Mucosa of stomach (tissue), 1 donor: ENCODE measurements around the gene CACNG4.
"Not testable (repeated sequence)": the region's sequence is repeated elsewhere in the genome, so short reads cannot be mapped to it uniquely, and the experiment has no call there.

ENCODE experiments used
- H3K27me3 ChIP-seq: one replicate; pipeline ENCODE4 v1.7.0; 2013; ENCODE audit warnings: mild to moderate bottlenecking, low read length; ENCODE audit not compliant: control insufficient read depth, insufficient read depth
- H3K36me3 ChIP-seq: one replicate; pipeline ENCODE4 v1.7.0; 2013; ENCODE audit warnings: low read length; ENCODE audit not compliant: control insufficient read depth, insufficient read depth
- H3K4me1 ChIP-seq: one replicate; pipeline ENCODE4 v1.7.0; 2013; ENCODE audit warnings: mild to moderate bottlenecking, low read length; ENCODE audit not compliant: control insufficient read depth, insufficient read depth
- H3K4me3 ChIP-seq: one replicate; pipeline ENCODE4 v1.7.0; 2013; ENCODE audit warnings: low read length
- H3K9ac ChIP-seq: one replicate; pipeline ENCODE4 v1.7.0; 2013; ENCODE audit warnings: mild to moderate bottlenecking, low read length, moderate library complexity
- H3K9me3 ChIP-seq: one replicate; pipeline ENCODE4 v1.7.0; 2013; ENCODE audit warnings: mild to moderate bottlenecking, low read length, moderate library complexity; ENCODE audit not compliant: control insufficient read depth
- donor health status: Pancreatic carcinoma.

The CACNG4 gene

DNA sequence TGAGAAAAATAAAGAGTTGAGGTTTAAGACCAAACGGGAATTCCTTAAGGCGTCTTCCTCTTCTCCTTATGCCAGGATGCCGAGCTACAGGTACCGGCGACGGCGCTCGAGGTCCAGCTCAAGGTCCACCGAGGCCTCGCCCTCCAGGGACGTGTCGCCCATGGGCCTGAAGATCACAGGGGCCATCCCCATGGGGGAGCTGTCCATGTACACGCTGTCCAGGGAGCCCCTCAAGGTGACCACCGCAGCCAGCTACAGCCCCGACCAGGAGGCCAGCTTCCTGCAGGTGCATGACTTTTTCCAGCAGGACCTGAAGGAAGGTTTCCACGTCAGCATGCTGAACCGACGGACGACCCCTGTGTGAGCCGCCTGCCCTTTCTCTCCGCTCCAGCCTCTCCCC is 66.1 kb downstream of the CACNG4 start:
- no peak overlapping the region for H3K9ac ChIP-seq
- peaks cover 3% of the 10 kb centered on the region for H3K27me3 ChIP-seq
- H3K36me3 ChIP-seq: no peaks in the 10 kb centered on the region
- H3K4me1 ChIP-seq: peaks cover 18% of the 10 kb centered on the region
- H3K9me3 ChIP-seq: no peaks in the 10 kb centered on the region
- no peak overlapping the region for H3K4me3 ChIP-seq

DNA sequence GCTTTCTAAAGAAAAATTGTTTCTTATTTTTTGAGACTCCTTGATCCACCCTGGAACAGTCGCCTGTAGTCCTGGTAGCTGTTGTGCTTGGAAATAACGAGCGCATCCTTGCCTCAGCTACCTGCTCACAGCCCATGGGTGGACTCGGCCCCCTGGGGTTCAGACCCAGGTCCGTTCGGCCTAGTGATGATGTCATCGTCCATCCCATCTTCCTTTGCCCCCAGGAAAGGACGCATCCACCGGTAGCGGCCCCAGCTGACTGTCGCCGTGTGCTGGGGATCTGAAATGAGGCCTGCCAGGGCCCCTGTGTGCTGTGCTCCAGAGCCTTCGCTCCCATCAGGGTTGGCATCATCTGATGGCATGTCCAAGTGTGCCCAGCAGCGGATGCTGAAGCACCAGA is 67.9 kb downstream of the CACNG4 start:
- no peaks in the 10 kb centered on the region for H3K9me3 ChIP-seq
- H3K27me3 ChIP-seq: peaks cover 3% of the 10 kb centered on the region
- H3K9ac ChIP-seq: no peak overlapping the region
- H3K36me3 ChIP-seq: no peaks in the 10 kb centered on the region
- H3K4me3 ChIP-seq: no peak overlapping the region
- H3K4me1 ChIP-seq: peaks cover under 1% of the 10 kb centered on the region

DNA sequence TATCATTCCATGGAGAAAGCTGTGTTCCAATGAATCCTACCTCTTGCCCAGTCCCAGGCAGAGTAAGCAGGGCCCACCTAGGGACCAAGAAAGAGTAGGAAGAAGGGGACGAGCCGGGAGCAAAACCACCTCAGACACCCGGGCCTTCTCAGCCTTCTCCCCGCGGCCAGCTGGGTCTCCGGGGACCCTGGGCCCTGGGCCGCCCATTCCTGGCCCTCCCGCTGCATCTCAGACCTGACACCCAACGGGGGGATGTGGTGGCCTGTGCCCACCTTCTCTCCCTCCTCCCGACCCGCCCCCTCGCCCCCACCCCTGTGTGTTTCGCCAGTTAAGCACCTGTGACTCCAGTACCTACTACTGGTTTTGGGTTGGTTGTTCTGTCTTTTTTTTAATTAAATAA is 68.5 kb downstream of the CACNG4 start:
- no peak overlapping the region for H3K4me3 ChIP-seq
- H3K9ac ChIP-seq: no peak overlapping the region
- H3K4me1 ChIP-seq: no peaks in the 10 kb centered on the region
- H3K36me3 ChIP-seq: no peaks in the 10 kb centered on the region
- H3K27me3 ChIP-seq: peaks cover 3% of the 10 kb centered on the region
- H3K9me3 ChIP-seq: no peaks in the 10 kb centered on the region

DNA sequence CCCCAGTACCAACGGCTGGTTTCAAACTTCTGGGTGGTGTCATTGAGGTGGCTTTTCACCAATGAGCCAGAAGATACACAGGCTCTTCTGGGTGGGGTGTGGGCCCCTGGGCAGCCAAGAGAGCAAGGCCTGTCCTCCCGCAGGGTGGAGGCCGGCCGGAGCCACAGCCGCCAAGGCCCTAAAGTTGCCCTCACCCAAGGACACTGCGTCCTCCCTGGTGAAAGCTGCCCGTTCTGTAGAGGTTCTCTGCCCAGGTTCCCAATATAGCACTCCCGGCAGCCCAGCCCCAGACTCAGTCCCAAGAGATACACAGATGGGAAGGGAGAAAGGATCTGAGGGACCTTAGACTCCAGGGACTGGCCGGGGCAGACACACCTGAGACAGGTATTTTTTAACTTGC is 69.1 kb downstream of the CACNG4 start:
- no peaks in the 10 kb centered on the region for H3K4me1 ChIP-seq
- H3K36me3 ChIP-seq: no peaks in the 10 kb centered on the region
- H3K27me3 ChIP-seq: peaks cover 3% of the 10 kb centered on the region
- no peak overlapping the region for H3K9ac ChIP-seq
- H3K9me3 ChIP-seq: no peaks in the 10 kb centered on the region
- H3K4me3 ChIP-seq: no peak overlapping the region

DNA sequence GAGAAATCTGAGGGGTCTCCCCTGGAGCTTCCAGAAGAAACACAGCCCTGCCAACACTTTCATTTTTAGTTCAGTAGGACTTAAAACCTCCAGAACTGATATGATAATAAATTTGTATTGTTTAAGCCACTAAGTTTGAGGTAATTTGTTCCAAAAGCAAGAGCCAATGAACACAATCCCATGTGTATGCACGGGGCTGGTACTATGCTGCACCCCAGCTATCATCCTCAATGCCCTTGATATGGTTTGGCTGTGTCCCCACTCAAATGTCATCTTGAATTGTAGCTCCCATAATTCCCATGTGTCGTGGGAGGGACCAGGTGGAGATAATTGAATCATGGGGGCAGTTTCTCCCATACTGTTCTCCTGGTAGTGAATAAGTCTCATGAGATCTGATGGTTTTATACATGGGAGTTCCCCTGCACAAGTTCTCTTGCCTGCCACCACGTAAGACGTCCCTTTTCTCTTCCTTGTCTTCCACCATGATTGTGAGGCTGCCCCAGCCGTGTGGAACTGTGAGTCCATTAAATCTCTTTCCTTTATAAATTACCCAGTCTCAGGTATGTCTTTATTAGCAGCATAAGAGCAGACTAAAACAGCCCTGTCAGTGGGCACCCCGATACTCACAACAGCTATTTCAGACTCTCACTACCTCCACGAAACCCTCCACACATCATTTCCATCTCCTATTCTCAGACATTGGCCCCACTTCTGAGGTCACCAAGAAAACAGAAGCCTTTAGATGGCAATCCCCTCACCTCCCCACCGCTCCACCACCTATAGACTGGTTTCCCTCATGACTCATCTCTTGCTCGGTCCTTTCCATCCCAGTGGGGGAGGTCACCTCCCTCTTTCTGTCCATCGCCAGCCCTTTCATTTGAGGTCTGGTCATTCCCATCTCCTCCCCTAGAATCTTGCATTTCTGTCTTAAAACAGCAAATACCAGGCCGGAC is 70.9 kb downstream of the CACNG4 start:
- no peak overlapping the region for H3K4me3 ChIP-seq
- H3K27me3 ChIP-seq: peaks cover 3% of the 10 kb centered on the region
- no peaks in the 10 kb centered on the region for H3K4me1 ChIP-seq
- no peak overlapping the region for H3K9ac ChIP-seq
- H3K36me3 ChIP-seq: no peaks in the 10 kb centered on the region
- H3K9me3 ChIP-seq: no peaks in the 10 kb centered on the region

DNA sequence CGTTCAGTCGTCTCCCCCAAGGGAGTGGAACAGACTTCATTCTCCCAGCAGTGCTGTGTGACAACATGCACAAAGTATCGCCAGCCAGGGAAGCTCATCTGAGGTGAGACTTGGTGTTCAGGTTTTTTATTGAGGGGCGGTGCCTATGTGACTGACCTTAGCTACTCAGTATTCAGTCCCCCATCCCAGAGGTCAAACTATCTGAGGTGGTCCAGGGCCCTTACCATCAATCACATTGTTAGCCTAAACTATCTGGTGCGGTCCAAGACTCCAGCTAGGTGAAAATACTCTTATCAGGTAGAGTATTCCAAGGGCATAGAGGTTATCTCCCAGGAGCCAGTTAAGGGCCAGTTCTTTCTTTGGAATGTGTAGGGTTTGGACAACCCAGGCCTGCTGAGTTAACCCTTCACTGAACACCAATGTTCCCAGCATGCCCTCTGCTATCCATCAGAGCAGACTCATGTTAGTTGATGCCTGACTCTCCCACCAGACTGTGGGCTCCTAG is 74.4 kb downstream of the CACNG4 start:
- H3K36me3 ChIP-seq: no peaks in the 10 kb centered on the region
- H3K9me3 ChIP-seq: no peaks in the 10 kb centered on the region
- no peak overlapping the region for H3K4me3 ChIP-seq
- H3K27me3 ChIP-seq: peaks cover 3% of the 10 kb centered on the region
- H3K4me1 ChIP-seq: peaks cover 10% of the 10 kb centered on the region
- H3K9ac ChIP-seq: no peak overlapping the region

DNA sequence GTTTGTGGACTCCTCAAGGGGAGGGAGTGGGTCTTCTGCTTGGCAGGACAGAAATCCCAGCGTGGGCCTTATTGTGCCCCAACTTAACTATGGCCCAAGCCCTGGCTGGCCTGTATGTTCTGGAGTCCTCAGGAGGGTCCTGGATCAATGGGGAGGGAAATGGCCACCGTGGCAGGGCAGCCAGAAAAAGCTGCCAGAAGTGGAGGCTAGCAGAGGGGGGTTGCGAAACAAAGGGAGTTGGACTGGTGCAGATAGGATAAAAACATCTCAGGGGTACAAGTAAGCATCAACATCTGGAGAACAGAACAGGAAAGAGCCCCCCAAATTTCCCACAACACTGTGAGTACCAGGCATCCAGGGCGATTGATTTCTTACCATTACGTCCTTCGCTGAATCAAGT is 76.1 kb downstream of the CACNG4 start:
- H3K4me3 ChIP-seq: no peak overlapping the region
- H3K4me1 ChIP-seq: peaks cover 10% of the 10 kb centered on the region
- no peak overlapping the region for H3K9ac ChIP-seq
- H3K9me3 ChIP-seq: no peaks in the 10 kb centered on the region
- no peaks in the 10 kb centered on the region for H3K36me3 ChIP-seq
- H3K27me3 ChIP-seq: no peaks in the 10 kb centered on the region

DNA sequence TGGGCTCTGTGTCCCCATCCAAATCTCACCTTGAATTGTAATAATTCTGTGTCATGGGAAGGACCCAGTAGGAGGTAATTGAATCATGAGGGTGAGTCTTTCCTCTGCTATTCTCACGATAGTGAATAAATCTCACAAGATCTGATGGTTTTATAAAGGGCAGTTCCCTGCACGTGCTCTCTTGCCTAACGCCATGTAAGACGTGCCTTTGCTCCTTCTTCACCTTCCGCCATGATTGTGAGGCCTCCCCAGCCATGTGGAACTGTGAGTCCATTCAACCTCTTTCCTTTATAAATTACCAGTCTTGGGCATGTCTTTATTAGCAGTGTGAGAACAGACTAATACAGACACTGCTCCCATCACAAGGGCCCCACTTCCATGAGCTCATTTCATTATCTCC is 76.6 kb downstream of the CACNG4 start:
- H3K27me3 ChIP-seq, H3K36me3 ChIP-seq, H3K4me3 ChIP-seq, H3K4me1 ChIP-seq, H3K9ac ChIP-seq, H3K9me3 ChIP-seq: not testable (repeated sequence)

DNA sequence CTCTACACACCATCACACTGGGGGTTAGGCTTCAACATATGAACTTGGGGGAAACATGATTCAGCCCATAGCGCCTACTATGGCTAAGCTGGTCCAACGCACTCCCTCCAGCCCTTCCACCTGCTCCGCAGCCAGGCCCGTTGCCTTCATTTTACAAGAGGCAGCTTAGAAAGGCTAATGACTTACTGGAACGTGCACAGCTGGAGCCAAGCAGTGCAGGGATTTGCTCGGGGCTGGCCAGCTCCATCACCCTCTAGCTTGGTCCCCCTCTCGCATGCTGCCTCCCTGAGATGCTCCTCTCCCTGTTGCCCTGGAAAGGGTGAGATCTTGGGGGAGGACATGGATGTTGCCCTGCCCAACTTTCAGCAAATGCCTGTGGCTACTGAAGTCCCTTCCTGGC is 77.0 kb downstream of the CACNG4 start:
- Histone ChIP-seq H3K9me3 (no peaks in the 10 kb centered on the region), H3K9ac (no peak overlapping the region), H3K4me3 (no peak overlapping the region), H3K27me3 (no peaks in the 10 kb centered on the region), H3K4me1 (peaks cover 10% of the 10 kb centered on the region), H3K36me3 (no peaks in the 10 kb centered on the region)

DNA sequence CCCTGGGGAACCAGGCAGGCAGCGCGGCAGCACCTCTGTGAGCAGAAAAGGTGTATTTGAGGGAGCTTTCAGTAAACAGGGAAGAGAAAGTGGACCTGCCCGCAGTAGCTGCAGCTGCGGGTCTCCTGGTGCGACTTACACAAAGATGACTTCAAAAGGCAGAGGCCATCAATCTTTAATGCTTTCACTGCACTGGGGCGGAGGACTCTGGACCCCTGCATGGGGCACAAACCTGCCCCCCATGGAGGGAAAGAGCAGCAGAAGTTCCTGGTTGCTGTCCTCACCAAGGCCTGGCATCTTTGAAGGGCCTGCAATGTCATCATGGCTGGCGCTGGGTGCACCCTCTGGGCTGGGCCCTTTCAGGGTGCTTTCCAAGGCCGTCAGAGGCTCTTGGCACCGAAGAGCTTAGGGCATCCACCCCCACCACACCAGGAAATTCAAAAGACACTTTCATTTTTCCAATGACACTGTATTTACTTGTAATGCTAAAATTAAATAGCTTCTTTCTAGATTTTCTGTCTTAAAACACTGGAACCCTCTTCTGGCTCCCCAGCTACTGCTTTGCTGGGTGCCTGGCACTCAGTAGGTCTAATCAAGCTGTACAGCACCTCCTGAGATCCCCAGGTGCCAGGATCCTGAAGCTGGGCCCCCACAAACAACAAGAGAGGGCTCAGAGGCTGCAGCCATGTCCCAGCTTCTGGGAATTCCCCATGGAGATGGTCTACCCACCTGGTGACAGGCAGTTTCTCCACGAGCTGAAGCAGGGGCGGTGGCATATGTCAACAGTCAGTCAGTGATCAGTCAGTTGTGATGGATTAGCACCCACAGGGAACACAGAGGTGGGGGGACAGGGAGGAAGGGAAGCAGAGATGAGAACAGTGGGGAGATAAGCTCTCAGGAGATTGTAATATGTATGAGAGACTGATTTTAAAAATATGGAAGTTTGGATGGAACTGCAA is 77.7 kb downstream of the CACNG4 start:
- Histone ChIP-seq H3K4me1 (peaks cover 10% of the 10 kb centered on the region), H3K36me3 (no peaks in the 10 kb centered on the region), H3K4me3 (no peak overlapping the region), H3K27me3 (no peaks in the 10 kb centered on the region), H3K9ac (no peak overlapping the region), H3K9me3 (no peaks in the 10 kb centered on the region)

DNA sequence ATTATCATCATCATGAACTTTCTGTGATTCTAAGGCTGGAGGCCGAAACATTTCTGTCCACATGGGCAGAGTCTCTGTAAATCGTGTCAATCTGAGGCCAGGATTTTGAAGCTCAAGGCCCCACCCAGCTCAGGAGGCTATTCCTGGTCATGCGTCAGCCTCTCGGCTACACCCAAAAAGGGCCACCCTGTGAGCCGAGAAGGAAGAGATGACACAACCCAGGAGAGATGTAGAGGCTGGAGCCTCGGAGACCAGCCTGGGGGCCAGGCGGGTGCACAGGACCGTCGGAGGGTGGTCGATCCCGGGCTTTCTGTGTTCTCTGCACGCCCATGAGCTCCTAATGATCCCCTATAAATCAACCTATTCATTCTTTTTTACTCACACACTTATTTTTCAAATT is 78.8 kb downstream of the CACNG4 start:
- Histone ChIP-seq H3K4me1 (peaks cover 10% of the 10 kb centered on the region), H3K9ac (no peak overlapping the region), H3K36me3 (no peaks in the 10 kb centered on the region), H3K4me3 (no peak overlapping the region), H3K9me3 (no peaks in the 10 kb centered on the region), H3K27me3 (no peaks in the 10 kb centered on the region)
